ENCODE measurements around the gene ZMYND19. TPM values are rescaled to one million over a fixed set of nuclear protein-coding genes. Genes with fewer than 3 reads are reported as not detected.

The ZMYND19 gene
- total RNA-seq, 2 experiments from 2014 or later, result 31.3 to 33.0 TPM

DNA sequence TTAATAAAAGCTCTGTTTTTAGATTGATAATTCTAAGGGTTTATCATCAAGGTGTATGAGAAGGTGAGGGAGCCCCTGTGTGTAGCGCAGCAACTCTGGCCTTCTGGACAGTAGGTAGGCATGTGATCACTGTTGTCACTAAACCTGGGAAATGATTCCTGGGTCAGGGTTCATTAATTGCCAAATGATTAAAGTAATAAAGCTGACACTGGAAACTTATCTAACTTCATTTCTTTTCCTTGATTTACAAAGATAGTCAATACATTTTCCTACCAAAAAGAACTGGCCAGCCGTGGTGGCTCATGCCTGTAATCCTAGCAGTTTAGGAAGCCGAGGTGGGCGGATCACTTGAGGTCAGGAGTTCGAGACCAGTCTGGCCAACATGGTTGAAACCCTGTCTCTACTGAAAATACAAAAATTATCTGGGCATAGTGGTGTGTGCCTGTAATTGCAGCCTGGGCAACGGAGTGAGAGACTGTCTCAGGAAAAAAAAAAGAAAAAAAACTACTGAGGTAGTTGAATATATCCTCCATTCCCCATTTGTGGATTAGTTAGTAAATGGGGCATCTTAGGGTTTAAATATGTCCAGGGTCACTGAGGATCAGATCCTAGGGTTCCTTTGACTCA is 30.9 kb upstream of the ZMYND19 start:
- DNase-seq (no peak), ATAC-seq (ENCODE audit: low read depth) (no peak)
- Mint-ChIP-seq H3K9me3 (no peaks in the 10 kb centered on the region), H3K4me1 (peaks cover 37% of the 10 kb centered on the region), H3K4me3 (peak overlapping the region; percentile 47), H3K36me3 (peaks cover 14% of the 10 kb centered on the region), H3K27ac (no peak overlapping the region), H3K27me3 (no peaks in the 10 kb centered on the region)
- POLR2A ChIA-PET, result interaction anchor here (0.9 kb wide), 1 partner anchor 8 kb away, joined by 3 read pairs; no protein-coding TSS in a partner anchor

- Mint-ChIP-seq H3K36me3 (peaks cover 13% of the 10 kb centered on the region), H3K9me3 (no peaks in the 10 kb centered on the region), H3K27ac (peak overlapping the region; percentile 19), H3K4me1 (peaks cover 36% of the 10 kb centered on the region), H3K27me3 (no peaks in the 10 kb centered on the region), H3K4me3 (peak overlapping the region; percentile 47)
- POLR2A ChIA-PET, result no interaction called here
- DNase-seq (no peak), ATAC-seq (ENCODE audit: low read depth) (no peak)
These were observed 30.3 kb upstream of the ZMYND19 start for GRCh38 chr9:137620581-137620980.

DNA sequence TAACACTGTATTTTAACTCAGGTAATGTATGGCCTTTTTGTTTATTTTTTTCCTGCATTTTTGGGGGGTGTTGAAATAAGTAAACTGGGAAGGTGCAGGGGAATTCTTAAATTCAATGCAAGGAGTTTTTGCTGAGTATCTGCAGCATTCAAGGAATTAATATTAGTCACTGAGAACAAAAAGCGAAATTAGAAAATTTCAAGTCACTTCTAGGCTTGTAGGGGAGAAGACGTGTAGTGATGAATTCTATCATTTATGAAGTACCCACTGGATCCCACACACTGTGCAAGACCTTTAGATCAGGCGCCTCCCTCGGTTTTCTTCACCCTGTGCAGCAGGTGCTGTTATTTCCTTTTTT is 29.7 kb upstream of the ZMYND19 start:
- Mint-ChIP-seq H3K36me3 (peaks cover 9% of the 10 kb centered on the region), H3K4me1 (peaks cover 31% of the 10 kb centered on the region), H3K27me3 (no peaks in the 10 kb centered on the region), H3K27ac (peak overlapping the region; percentile 85), H3K9me3 (no peaks in the 10 kb centered on the region), H3K4me3 (peak overlapping the region; percentile 95)
- POLR2A ChIA-PET, result interaction anchor here (0.7 to 2.1 kb wide), 4 partner anchors 9 to 28 kb away, joined by 3 to 36 read pairs (median 6); partner anchors contain the start of gene ARRDC1
- DNase-seq (no peak), ATAC-seq (ENCODE audit: low read depth) (no peak)

DNA sequence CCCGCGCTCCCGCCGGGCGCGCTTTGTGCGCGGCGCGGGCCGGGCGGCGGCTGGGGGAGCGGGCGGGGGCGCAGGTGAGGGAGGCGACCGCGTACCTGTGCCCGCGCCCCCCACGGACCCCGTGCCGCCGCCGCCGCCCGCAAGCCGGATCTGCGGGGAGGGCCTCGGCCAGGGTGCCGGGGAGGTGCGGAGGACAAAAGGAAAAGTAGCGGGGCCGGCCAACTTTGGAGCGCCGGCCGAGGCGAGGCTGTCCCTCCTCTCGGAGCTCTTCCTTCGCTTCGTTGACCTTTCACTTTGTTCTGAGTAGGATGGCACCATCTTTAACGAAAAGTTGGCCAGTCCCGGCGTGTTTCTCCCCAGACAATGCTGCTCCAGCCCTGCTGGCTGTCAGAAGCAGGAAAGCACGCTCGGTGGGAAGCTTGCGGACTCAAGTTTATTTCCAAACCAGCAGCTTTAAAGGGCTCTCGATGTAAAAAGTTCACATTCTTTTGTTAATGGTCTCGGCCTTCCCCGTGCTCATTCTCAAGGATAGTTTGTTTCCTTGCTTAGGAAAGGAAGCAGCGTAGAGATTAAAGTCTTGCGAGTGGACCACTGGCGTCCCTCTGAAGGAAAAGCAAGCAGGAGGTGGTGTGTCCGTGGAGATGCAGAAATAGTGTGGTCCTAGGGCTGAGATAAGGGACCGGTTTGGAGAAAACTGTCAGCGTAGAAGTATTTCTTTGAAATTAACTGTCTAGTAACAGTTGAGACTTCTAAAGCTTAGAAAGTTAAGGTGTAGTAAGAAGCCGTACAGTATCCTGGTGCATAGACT is 29.1 kb upstream of the ZMYND19 start:
- DNase-seq (peak; percentile 64), ATAC-seq (ENCODE audit: low read depth) (peak; percentile 8)
- H3K4me1 Mint-ChIP-seq, result peaks cover 31% of the 10 kb centered on the region
- H3K4me3 Mint-ChIP-seq, result peak overlapping the region; percentile 95
- H3K27me3 Mint-ChIP-seq, result no peaks in the 10 kb centered on the region
- POLR2A ChIA-PET, result interaction anchor here (0.6 to 2.1 kb wide), 12 partner anchors 9 to 197 kb away, joined by 3 to 36 read pairs (median 4); partner anchors contain the start of genes ARRDC1, EXD3, NOXA1 and ZMYND19
- peaks cover 9% of the 10 kb centered on the region for H3K36me3 Mint-ChIP-seq
- no peaks in the 10 kb centered on the region for H3K9me3 Mint-ChIP-seq
- H3K27ac Mint-ChIP-seq, result peak overlapping the region; percentile 85

- no peaks in the 10 kb centered on the region for H3K9me3 Mint-ChIP-seq
- H3K27me3 Mint-ChIP-seq, result no peaks in the 10 kb centered on the region
- DNase-seq (peak; percentile 99), ATAC-seq (ENCODE audit: low read depth) (peak; percentile 72)
- H3K36me3 Mint-ChIP-seq, result peaks cover 4% of the 10 kb centered on the region
- H3K4me1 Mint-ChIP-seq, result peaks cover 28% of the 10 kb centered on the region
- POLR2A ChIA-PET, result interaction anchor here (0.6 to 2.1 kb wide), 11 partner anchors 8 to 379 kb away, joined by 3 to 36 read pairs (median 4); partner anchors contain the start of genes ARRDC1, EXD3, NOXA1 and ZMYND19
- H3K27ac Mint-ChIP-seq, result peak within 1 kb of the TSS; percentile 89
- peak within 1 kb of the TSS; percentile 95 for H3K4me3 Mint-ChIP-seq
These were observed 28.1 kb upstream of the ZMYND19 start, which contains the start of gene EHMT1 for GRCh38 chr9:137618105-137619067. TSS of gene EHMT1 (plus strand) at chr9:137619005. CDS start at chr9:137619029, 24 bp downstream.

DNA sequence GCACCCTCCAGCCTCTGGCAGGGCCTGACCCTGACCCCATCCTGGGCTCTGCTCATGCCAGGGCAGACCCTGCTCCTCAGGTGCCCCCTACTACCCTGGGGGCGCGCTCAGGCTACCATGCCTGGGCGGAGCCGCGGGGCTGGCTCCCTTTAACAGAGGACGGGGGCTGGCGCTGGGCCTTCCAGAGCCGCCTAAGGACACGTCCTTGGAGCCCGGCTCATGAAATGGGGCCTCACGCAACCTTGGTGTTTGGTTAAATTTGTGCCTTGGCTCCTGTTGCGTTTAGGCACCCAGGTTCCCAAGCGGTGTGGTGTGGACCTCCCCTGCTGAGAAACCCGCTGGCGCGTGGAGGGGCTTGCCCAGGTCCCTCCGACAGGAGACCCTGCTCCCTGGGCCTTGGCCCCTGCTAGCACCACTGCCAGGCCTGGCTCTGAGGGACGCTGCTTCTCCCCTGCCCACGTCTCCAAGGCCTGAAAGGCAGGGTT is 25.1 kb upstream of the ZMYND19 start:
- Mint-ChIP-seq H3K27ac (no peak overlapping the region), H3K9me3 (no peaks in the 10 kb centered on the region), H3K4me3 (no peak overlapping the region), H3K4me1 (peaks cover 13% of the 10 kb centered on the region), H3K36me3 (no peaks in the 10 kb centered on the region), H3K27me3 (no peaks in the 10 kb centered on the region)
- no peak for ATAC-seq (ENCODE audit: low read depth)
- DNase-seq, result no peak
- POLR2A ChIA-PET, result interaction anchor here (1.2 kb wide), 1 partner anchor 8 kb away, joined by 3 read pairs; no protein-coding TSS in a partner anchor

GRCh38 chr9:137614631-137615386 is 24.5 kb upstream of the ZMYND19 start:
- POLR2A ChIA-PET, result interaction anchor here (1.2 to 2.0 kb wide), 2 partner anchors 7 to 24 kb away, joined by 3 to 4 read pairs; partner anchors contain the start of gene ZMYND19
- no peaks in the 10 kb centered on the region for H3K36me3 Mint-ChIP-seq
- H3K9me3 Mint-ChIP-seq, result no peaks in the 10 kb centered on the region
- ATAC-seq (ENCODE audit: low read depth) (no peak), DNase-seq (no peak)
- no peaks in the 10 kb centered on the region for H3K27me3 Mint-ChIP-seq
- H3K4me1 Mint-ChIP-seq, result peaks cover 8% of the 10 kb centered on the region
- peak overlapping the region; percentile 54 for H3K27ac Mint-ChIP-seq
- no peak overlapping the region for H3K4me3 Mint-ChIP-seq

GRCh38 chr9:137613738-137614523 is 23.6 kb upstream of the ZMYND19 start:
- Mint-ChIP-seq H3K4me3 (no peak overlapping the region), H3K9me3 (no peaks in the 10 kb centered on the region), H3K27ac (no peak overlapping the region), H3K4me1 (peaks cover 8% of the 10 kb centered on the region), H3K27me3 (no peaks in the 10 kb centered on the region), H3K36me3 (no peaks in the 10 kb centered on the region)
- POLR2A ChIA-PET, result interaction anchor here (2.0 kb wide), 1 partner anchor 23 kb away, joined by 4 read pairs; the partner anchor contains the start of gene ZMYND19
- ATAC-seq (ENCODE audit: low read depth) (no peak), DNase-seq (no peak)

GRCh38 chr9:137613259-137613658 is 22.9 kb upstream of the ZMYND19 start:
- no peak overlapping the region for H3K27ac Mint-ChIP-seq
- H3K9me3 Mint-ChIP-seq, result no peaks in the 10 kb centered on the region
- ATAC-seq (ENCODE audit: low read depth) (no peak), DNase-seq (no peak)
- POLR2A ChIA-PET, result interaction anchor here (0.8 to 2.0 kb wide), 2 partner anchors 9 to 22 kb away, joined by 3 to 4 read pairs; partner anchors contain the start of gene ZMYND19
- no peaks in the 10 kb centered on the region for H3K27me3 Mint-ChIP-seq
- no peaks in the 10 kb centered on the region for H3K36me3 Mint-ChIP-seq
- H3K4me3 Mint-ChIP-seq, result no peak overlapping the region
- peaks cover 8% of the 10 kb centered on the region for H3K4me1 Mint-ChIP-seq

DNA sequence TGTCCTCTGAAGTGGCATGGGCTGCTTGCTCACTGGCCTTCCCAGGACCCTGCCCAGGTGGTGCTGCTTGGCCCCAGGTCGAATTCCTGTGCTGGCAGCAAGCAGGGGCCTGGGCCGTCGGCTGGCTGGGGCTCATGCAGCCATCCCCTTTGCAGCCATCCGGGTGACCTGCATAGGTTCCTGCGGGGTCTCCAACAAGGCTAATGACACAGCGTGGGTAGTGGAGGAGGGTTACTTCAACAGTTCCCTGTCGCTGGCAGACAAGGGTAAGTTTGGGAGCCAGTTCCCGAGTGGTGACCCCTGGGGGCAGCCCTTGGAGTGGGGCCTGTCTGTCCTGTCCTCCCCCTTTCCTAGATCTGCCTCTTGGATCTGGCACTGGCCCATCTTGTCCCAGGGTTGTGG is 22.4 kb upstream of the ZMYND19 start:
- H3K4me3 Mint-ChIP-seq, result no peak overlapping the region
- H3K4me1 Mint-ChIP-seq, result peaks cover 6% of the 10 kb centered on the region
- no peak for ATAC-seq (ENCODE audit: low read depth)
- no peaks in the 10 kb centered on the region for H3K36me3 Mint-ChIP-seq
- H3K27me3 Mint-ChIP-seq, result no peaks in the 10 kb centered on the region
- DNase-seq, result no peak
- no peaks in the 10 kb centered on the region for H3K9me3 Mint-ChIP-seq
- H3K27ac Mint-ChIP-seq, result no peak overlapping the region
- POLR2A ChIA-PET, result interaction anchor here (0.8 to 2.0 kb wide), 2 partner anchors 9 to 22 kb away, joined by 3 to 4 read pairs; partner anchors contain the start of gene ZMYND19
